Measurements from ENCODE around the gene SLC39A3.

The SLC39A3 gene

GRCh38 chr19:2774083-2774679 lies 34.4 kb upstream of the SLC39A3 start:
- no peak overlapping the region for H3K27ac ChIP-seq
- TF ChIP-seq ZFX (IDR thresholded peaks at IDR 0.05; ENCODE audit: borderline replicate concordance) (no peak), CTCF (IDR thresholded peaks at IDR 0.05) (no peak)

GRCh38 chr19:2771786-2772674 lies 32.2 kb upstream of the SLC39A3 start:
- H3K27ac ChIP-seq = no peak overlapping the region
- TF ChIP-seq ZFX (IDR thresholded peaks at IDR 0.05; ENCODE audit: borderline replicate concordance) (no peak), CTCF (IDR thresholded peaks at IDR 0.05) (no peak)

- TF ChIP-seq CTCF (IDR thresholded peaks at IDR 0.05) (no peak), ZFX (IDR thresholded peaks at IDR 0.05; ENCODE audit: borderline replicate concordance) (no peak)
- H3K27ac ChIP-seq = no peak overlapping the region
These were observed 30.5 kb upstream of the SLC39A3 start for GRCh38 chr19:2770055-2771013.

GRCh38 chr19:2769218-2769617 lies 29.4 kb upstream of the SLC39A3 start:
- TF ChIP-seq CTCF (IDR thresholded peaks at IDR 0.05) (no peak), ZFX (IDR thresholded peaks at IDR 0.05; ENCODE audit: borderline replicate concordance) (no peak)
- no peak overlapping the region for H3K27ac ChIP-seq

GRCh38 chr19:2768365-2769132 lies 28.7 kb upstream of the SLC39A3 start:
- TF ChIP-seq CTCF (IDR thresholded peaks at IDR 0.05) (no peak), ZFX (IDR thresholded peaks at IDR 0.05; ENCODE audit: borderline replicate concordance) (no peak)
- no peak overlapping the region for H3K27ac ChIP-seq

GRCh38 chr19:2767688-2768087 lies 27.9 kb upstream of the SLC39A3 start:
- no peak for TF ChIP-seq CTCF (IDR thresholded peaks at IDR 0.05)
- TF ChIP-seq ZFX (IDR thresholded peaks at IDR 0.05; ENCODE audit: borderline replicate concordance) = no peak
- H3K27ac ChIP-seq = no peak overlapping the region
